ENCODE results near the gene ADGRV1.

Gene ADGRV1

DNA sequence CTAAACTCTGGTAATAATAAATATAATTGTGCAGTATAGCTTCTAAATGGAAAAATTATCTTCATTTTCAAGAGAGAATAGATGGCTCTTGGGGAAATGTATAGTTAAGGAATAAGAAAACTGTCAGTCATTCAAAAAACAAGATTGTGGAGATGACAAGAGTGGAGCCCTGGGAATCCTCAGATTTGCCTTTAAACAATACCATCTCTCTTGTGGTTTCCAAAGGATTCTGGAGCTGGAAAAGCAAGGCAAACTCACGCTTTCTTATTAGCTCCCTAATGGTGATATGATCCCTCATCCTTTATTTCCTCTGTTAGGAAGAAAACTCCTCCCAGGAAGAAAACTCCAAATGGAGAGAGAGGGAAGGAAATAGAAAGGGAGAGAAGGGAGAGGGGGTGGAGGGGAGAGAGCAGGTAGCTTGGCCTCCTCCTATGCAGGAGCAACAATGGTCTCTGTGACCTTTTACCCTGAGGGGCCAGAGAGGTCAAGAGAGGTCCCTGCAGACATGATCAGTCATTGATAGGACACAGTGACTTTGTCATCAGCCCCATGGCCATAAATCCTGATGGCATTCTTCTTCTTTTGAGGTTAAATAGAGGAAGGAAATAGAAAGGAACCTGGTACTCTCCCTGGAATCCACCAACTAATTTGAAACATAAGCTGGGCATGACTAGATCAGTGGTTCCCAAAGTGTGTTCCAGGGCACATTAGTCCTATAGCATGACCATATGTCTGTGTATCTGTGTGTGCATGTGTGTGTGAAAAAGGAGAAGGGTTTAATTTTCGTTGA lies 512.4 kb downstream of the ADGRV1 start:
- no peak for DNase-seq (ENCODE audit: low read depth)

DNA sequence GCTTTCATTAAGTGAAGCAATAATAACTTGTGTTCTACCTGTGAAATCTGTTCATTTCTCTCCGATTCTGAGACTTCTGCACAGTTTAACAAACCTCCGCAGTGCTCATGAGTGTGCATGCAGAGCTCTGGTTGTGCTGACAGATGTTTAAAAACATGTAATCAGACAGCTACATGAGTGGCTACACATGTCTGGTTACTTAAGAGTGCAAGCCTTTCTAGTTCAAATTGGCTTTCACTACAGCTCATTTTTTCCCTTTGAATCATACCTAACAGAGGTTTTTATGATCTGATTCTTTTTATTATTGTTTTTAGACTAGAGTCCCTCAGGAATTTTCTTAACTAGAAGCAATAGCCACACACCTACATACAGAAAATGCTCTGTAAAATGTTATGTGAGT lies 514.3 kb downstream of the ADGRV1 start:
- DNase-seq (ENCODE audit: low read depth) = no peak

DNA sequence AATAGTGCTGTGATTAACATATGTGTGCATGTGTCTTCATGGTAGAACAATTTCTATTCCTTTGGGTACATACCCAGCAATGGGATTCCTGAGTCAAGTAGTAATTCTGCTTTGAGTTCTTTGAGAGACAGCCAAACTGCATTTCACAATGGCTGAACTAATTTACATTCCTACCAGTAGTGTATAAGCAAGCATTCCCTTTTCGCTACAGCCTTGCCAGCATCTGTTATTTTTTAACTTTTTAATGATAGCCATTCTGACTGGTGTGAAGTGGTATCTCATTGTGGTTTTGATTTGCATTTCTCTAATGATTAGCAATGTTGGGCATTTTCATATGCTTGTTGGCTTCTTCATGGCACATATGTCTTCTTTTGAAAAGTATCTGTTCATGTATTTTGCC lies 516.0 kb downstream of the ADGRV1 start:
- DNase-seq (ENCODE audit: low read depth) = no peak

DNA sequence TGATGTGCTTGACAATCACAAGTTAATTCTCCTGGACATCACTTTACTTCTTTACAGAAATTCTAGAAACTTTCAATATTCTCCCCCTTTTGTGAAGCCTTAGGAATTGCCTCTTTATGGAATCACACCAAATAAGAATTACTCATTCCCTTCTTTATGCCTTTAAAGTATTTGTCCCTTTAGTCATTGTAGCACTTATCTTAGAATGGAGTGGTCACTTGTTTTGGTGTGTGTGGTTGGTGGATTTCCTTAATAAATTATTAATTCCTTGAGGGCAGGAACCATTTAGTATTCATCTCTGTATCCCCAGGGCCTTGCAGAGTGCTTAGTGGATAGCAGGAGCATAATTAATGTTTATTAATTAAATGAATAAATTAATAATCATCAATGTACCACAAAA lies 517.5 kb downstream of the ADGRV1 start:
- DNase-seq (ENCODE audit: low read depth) = no peak

DNA sequence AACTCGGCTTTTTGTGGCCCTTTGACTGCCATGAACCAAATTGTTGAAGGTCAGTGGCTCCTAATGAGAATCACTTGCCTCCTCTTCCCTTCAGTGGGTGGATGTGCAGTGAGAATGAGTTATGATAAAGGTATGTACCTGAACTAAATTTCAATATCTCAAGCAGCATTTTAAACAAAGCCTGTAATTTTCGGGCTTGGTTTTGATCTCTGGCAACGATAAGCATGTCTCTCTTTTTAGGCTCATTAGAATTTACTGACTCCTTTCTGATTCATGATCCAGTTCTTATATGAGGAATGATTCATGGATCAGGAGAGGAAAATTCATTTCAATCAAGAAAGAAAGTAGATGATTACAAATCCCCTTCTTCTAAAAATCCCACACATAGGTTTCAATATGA lies 519.0 kb downstream of the ADGRV1 start:
- no peak for DNase-seq (ENCODE audit: low read depth)

DNA sequence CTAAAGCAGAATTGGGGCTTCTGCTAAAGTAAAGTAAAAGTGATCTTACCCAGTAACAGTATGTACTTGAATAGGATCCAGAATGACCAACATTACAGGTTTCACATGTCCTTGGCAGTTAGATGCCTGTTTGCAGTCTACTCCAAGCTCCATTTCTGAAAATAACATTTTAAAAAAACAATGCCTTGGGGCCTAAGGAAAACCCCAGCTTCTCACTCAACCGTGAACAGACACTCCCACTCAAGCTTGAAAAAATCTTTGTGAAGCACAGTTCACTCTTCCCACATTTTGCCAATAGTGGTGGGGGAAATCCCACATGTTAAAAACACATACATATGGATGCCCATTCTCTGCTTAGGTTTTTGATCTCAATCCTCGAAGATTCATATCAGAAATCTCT lies 520.4 kb downstream of the ADGRV1 start:
- DNase-seq (ENCODE audit: low read depth) = no peak

DNA sequence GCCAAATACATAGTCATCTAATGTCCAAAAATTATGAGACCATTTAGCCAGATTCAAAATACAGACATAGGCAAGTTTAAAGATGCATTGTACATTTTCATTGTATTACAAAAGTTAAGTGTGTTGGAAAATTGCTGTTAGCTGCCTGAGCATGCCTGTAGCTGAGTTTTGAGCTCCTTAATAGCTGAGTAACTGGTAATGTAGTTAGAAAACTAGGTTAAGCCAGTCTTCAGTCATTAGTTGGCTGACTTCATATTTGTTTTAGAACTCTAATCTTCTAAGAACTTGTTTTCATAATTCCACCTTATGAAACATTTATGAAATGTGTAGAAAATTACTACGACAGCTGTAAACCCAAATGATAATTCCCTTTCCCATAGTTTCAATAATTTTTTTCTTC lies 531.2 kb downstream of the ADGRV1 start:
- DNase-seq (ENCODE audit: low read depth) = no peak

DNA sequence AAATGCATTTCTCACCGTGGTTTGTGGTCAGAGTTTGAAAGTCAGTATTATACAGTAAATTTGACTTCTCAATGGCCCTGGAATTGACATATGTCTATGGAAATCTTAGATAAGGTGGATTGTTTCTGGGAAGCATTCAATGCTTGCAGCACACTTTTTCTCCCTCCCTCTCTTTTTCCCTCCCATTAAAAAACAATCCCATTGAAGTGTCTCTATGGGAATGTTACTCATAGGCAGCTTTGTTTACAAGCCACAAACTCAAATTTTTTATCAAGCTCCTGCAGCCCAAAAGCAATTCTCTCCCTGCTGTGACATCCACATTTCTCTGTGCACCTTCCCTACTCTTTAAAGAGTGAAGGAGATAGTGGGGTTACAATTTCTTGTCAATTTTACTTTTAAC lies 532.4 kb downstream of the ADGRV1 start:
- DNase-seq (ENCODE audit: low read depth) = no peak

DNA sequence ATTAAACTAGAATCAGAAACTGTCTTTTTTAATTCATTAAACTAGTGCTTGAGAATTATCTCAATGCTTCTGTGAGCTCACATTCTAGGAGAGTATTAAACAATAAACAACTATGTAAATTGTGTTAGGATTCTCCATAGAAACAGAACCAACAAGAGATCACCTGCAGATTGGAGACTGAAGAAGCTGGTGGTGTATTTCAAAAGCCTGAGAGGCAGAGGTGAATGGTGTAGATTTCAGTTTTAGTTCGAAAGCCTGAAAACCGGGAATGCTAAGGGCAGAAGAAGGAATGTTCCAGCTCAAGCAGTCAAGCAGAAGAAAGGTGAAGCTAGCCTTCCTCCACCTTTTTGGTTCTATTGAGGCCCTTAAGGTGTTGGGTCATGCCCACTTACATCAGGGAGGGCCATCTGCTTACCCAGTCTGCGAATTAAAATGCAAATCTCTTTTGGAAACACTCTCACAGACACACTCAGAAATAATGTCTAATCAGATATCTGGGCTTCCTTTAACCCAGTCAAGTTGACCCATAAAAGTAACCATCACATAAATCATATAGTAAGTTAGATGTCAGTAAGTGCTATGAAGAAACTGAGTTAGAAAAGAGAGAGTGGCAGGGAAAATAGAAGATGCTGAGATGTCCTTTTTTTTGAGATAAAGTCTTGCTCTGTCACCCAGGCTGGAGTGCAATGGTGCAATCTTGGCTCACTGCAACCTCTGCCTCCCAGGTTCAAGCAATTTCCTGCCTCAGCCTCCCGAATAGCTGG lies 533.1 kb downstream of the ADGRV1 start:
- DNase-seq (ENCODE audit: low read depth) = no peak

DNA sequence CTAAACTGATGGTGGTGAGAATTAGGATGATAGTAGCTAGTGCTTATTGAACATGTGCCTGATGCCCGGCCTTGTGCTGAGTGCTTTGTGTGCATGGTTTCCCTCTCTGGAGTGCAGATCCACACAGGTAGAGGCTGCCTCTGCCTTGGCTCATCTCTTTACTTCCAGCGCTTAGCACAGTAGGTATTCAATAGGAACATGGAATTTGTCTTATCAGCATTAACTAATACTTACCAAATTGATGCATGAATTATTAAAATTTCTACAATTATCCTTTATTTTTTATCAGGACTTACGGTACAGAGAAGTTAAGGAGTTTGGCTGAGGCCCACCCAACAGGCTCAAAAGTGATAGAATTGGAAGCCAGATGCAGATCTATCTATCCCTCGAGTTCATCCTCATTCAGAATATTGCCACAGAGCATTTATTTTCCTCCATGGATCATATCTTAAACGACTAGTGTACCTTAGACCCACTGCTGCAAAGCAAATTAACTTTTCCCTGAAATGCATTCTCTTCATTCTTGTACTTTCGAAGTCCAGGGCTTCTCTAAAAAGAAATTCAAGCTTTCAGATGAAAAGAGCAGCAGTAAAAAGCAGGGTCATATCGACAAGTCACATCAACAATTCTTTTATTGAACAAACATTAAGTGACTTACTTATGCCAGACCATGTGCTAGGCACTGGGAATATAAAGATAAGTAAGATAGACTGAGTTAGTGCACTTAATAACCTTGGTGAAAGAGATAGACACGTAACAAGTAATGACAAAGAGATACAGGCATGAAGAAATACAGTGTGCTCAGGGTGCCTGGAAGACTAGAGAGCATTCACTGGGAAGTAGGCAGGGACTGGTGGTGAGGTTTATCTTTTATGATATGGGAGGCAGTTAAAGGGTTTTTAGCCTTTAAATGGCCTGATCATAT lies 534.5 kb downstream of the ADGRV1 start:
- DNase-seq (ENCODE audit: low read depth) = no peak

DNA sequence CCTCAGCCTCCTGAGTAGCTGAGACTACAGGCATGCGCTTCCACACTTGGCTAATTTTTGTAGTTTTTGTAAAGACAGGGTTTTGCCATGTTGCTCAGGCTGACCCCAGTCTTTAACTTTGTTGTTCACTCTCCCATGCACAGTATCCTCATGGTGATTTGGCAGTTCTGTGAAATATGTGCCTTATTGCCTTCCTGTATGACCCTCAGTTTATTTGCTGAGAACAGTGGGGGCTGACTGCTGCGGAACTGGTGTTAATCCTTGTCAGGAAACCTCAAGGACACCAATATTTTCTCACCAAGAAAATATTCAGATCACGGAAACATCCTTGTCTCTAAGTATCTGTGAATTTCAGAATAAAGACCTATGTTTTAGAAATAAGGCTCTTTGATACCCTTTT lies 536.7 kb downstream of the ADGRV1 start:
- no peak for DNase-seq (ENCODE audit: low read depth)

DNA sequence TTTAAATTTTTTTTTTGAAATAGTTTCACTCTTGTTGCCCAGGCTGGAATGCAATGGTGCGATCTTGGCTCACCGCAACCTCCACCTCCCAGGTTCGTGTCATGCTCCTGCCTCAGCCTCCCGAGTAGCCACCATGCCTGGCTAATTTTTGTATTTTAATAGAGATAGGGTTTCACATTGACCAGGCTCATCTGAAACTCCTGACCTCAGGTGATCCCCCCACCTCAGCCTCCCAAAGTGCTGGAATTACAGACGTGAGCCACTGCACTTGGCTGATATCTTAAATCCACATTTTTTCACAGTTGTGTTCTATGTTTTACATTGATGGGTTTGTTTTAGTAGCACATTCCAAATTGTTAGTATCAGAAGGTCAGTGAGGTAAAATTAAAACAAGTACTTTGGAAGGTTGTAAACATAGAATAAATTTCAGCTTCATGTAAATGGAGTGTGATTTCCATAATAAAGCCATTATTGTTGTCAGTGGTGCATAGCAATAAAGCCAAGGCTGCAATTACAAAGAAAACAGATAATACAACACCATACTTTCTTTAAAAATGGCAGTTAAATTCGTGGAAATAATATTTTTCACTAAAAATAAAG lies 537.3 kb downstream of the ADGRV1 start:
- no peak for DNase-seq (ENCODE audit: low read depth)

DNA sequence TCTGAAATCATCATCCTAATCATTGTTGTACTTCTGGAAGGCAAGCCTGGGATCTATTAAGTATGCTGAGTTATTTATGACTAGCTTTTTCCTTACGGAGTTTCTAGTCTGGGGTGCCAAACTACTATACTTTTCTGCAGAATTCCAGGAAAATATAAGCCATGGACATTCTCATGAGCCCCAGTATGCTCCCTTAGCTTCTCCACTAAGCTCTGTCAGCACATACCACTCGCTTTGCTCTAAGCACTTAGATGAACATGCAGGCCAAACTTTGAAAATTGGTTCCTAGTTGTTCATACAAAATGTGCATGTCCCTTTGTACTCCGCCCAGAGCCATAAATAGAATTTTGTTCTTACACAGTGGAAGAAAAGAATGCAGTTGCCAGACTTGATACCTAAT lies 539.9 kb downstream of the ADGRV1 start:
- DNase-seq (ENCODE audit: low read depth) = no peak

DNA sequence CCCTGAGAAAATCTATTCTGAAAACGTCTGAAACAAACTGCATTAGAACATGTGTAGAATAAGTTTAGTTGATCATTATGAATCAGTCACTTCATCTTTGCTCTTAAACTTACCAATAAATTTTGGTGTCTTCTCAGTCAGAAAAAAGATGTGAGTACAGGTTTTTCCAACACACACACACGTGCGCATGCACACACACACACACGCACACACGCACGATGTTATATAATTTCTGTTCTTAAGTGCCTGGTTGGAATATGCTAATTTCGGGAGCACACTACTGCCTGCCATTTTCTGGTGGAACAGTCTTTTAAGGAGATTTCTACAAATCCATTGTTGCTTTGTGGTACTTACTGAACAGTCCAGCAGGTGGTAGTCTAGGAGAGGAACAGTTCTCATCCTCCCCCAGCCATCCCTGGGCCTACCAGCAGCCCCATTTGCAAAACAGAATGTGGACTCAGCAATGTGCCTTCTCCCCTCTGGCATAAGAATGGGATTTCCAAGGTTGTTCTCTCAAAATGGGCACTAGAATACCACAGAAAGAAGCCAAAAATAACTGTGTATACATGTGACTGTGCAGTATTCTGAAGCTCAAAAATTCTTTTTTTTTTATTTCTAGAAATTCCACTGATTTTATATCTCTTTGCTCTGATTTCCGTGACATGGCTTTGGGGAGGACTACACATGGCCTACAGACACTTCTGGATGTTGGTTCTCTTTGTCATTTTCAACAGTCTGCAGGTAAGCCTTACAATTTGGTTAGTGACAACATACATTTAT lies 543.2 kb downstream of the ADGRV1 start:
- peak; percentile 5 for DNase-seq (ENCODE audit: low read depth)

DNA sequence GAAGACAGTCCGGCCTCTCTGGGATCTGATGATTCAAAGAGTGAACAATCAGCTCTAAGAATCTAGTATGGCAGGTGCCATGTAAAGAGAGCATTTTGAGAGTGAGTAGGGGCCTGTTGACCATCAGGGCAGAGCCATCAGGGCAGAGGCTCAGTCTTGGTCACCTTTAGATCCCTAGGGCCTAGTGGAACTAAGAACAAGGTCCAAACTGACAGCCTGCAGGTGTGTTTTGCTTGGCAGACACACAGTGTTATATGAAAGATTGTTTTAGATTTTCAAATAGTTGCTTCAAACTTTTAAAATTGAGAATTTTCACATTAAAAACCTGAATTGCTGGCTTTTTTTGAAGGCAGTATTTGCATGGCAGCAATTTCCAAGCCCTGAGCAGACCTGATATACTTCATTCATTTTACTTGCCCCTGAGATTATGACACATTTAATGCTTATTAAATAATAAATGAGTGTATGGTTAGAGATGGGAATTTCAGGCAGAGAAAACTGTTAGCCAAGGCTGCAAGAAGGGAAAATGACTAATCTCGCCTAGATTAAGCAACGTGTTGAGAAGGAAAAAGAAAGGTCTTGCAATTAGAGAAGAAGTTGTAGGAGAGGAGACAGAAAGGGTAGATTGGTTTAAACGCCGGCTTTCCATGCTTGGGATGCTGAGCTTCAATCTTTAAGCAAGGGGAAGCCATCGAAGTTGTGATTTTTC lies 544.9 kb downstream of the ADGRV1 start:
- DNase-seq (ENCODE audit: low read depth) = no peak

DNA sequence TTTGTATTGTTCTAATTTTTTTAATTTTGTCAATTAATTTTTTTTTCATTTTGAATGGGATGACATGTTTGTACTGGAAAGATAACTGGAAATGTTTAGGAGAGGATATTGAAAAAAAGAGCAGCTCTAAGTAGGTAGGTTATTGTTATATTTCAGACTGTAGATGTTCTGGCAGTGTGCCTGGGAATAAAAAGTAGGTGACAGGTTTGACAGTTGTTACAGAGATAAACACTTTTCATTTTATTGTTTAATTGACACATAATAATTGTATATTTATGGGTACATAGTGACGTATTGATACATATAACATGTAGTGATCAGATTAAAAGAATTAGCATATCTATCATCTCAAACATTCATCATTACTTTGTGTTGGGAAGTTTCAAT lies 545.5 kb downstream of the ADGRV1 start:
- no peak for DNase-seq (ENCODE audit: low read depth)

DNA sequence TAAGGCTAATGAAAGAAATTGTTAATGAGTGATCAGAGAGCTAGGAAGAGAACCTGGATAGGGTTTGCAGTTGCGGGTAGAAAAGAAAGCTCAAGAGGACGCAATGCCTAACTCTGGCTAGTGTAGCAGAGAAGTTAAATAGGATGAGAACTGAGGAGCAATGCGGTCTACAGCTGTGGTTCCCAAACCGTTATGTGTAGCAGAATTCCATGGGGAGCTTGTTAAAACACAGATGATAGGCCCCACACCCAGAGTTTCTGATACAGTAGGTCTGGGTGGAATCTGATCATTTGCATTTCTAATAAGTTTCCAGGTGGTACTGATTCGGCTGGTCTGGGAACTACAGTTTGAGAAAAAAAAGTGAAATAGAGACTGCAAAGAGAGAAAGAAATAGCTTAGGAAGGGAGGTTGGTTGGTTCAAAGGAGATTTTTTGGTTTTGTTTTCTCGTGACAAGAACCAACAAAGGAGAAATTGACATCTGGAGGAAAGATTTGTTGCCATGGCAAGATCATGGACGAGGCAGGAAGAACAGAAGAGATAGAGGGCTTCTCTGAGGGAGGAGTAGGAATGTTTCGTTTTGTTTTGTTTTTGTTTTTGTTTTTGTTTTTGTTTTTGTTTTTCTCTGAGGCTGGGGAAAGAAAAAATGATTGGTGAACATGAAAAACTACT lies 548.4 kb downstream of the ADGRV1 start:
- DNase-seq (ENCODE audit: low read depth) = no peak

DNA sequence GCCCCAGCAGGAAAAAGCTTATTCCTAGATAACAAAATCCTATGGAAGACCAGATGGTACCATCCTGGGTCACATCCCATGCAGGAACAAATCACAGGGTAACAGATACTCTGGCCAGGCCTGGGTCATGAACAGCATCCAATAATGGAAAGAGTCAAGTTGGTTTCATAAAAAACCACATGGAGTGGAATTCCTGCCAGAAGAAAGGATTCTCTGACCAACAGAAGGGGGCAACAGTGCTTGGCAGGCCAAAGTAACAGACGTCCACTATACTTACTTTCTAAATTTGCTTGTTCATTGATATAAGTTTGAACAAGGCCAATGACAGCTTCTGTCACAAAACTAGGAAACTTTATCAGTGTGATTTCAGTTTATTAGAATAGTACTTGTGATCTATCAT lies 551.0 kb downstream of the ADGRV1 start:
- no peak for DNase-seq (ENCODE audit: low read depth)

DNA sequence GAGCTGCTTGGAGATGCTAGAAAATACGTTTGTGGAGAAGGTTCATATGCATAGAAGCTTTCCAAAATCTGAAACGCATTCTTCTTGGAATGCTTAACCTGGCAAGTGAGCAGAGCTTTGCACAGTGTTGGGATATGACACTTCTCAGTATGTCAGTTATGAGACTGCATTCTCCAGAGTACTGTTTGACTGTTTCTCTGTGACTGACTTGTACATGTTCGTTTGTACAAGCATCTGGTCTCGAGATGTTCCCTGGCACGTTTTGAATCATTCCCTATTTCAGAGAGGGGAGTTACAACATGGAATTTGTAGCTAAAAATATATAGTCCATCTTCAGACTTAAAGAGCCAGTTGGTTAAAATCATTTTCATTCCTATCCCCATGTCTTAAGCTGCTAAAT lies 552.1 kb downstream of the ADGRV1 start:
- no peak for DNase-seq (ENCODE audit: low read depth)

Measured in activated T-cell treated with anti-CD3 and anti-CD28 coated beads for 1 hour (primary cell).